AG10803 (cell line): ENCODE results near the gene FCHSD2.

Experiments
- DNase-seq: peaks from one replicate; pipeline ENCODE4 v3.0.0; 2010; ENCODE audit warnings: low read depth
- H3K4me3 ChIP-seq: 2 replicates; pipeline ENCODE4 v1.5.1; 2011; ENCODE audit warnings: mild to moderate bottlenecking, low read length, control low read depth
- TF ChIP-seq, protein P1 (sequence below): conservative IDR thresholded peaks from 2 replicates; pipeline ENCODE4 v1.5.1; 2011; ENCODE audit warnings: mild to moderate bottlenecking, low read length, control low read depth, inconsistent platforms

Gene FCHSD2

DNA sequence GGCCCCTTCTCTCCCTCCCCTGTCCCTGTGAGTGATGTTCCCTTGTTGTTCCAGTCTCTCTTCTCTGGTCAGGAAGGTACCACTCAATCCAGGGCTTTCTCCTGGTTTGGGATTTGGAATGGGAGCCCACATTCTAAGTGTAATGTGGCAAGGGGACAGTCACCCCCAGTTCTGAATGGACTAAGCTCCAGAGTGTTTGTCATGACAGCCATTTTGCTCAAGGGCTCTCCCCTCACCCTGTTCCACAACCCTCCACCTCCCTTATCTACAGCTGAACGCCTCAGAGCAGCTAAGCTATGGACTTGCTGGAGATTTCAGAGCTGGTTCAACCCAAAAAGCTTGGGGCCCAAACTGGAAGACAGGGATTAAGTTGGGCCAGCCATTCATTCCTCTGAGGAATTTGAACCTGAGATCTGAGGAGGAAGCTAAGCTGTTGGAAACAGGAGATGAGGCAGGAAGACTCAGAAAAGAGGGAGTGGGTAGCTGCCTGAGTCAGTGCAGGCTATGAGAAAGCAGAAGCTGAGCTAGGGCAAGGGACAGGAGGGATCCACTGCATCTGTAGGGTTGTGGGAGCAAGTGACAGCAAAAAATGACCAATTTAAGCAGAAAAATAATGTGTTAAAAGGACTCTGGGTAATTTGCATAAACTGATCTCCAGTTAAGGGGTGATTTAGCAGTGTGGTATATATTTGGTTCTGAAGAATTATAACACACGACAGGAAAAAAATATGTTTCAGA, 22.9 kb upstream of the FCHSD2 start:
- H3K4me3 ChIP-seq, result no peak overlapping the region
- TF ChIP-seq, protein P1, sequence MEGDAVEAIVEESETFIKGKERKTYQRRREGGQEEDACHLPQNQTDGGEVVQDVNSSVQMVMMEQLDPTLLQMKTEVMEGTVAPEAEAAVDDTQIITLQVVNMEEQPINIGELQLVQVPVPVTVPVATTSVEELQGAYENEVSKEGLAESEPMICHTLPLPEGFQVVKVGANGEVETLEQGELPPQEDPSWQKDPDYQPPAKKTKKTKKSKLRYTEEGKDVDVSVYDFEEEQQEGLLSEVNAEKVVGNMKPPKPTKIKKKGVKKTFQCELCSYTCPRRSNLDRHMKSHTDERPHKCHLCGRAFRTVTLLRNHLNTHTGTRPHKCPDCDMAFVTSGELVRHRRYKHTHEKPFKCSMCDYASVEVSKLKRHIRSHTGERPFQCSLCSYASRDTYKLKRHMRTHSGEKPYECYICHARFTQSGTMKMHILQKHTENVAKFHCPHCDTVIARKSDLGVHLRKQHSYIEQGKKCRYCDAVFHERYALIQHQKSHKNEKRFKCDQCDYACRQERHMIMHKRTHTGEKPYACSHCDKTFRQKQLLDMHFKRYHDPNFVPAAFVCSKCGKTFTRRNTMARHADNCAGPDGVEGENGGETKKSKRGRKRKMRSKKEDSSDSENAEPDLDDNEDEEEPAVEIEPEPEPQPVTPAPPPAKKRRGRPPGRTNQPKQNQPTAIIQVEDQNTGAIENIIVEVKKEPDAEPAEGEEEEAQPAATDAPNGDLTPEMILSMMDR, result no peak
- DNase-seq, result no peak

DNA sequence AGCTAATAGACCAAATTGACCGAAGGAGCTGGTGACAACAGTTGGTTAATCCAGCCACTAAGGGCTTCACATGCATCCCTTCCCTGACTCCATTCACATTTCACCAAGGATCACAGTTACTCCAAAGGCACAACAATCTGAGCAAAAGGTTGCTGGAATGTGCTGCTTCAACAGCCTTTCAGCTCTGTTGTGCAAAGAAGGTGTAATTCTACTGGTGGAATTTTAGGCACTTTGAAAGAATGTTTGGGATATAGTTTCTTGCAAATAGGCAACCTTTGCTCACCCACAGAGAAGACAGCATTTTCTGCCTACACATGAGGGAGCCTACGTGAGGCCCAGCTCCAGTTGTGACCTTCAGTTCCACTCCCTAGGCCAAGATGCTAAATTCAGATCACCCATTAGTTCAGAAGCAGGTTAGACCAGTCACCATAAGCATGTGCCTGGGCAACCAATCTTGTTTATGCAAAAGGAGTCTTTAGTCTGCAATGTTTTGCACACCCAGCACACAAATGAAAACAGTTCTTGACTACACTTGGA, 21.6 kb upstream of the FCHSD2 start:
- TF ChIP-seq, protein P1, result no peak
- no peak overlapping the region for H3K4me3 ChIP-seq
- DNase-seq, result no peak

DNA sequence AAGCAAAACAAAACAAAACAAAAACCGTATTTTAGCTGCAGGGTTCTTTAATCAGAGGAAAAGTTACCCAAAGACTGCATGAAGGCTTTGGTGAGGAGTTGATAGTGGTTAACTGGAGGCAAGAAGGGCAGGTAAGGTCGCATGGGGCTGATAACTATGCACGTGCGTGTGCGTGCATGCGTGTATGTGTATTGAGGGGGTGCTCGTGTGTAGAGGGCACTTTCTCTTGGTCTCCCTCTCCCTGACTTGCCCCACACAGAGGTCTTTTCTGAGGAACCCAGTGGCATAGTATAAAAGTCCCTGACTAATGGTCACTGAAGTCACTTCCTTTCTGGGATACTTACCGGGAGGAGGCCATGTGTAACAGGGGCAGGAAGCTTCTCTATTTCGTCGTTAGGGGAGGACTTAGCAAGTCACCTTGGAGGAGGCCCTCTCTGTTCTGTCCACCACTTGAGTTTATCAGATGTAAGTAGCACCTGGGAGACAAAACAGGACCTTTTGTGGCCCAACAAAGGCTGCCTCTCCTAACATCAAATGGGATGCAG, 20.1 kb upstream of the FCHSD2 start:
- no peak for DNase-seq
- TF ChIP-seq, protein P1, result no peak
- no peak overlapping the region for H3K4me3 ChIP-seq

DNA sequence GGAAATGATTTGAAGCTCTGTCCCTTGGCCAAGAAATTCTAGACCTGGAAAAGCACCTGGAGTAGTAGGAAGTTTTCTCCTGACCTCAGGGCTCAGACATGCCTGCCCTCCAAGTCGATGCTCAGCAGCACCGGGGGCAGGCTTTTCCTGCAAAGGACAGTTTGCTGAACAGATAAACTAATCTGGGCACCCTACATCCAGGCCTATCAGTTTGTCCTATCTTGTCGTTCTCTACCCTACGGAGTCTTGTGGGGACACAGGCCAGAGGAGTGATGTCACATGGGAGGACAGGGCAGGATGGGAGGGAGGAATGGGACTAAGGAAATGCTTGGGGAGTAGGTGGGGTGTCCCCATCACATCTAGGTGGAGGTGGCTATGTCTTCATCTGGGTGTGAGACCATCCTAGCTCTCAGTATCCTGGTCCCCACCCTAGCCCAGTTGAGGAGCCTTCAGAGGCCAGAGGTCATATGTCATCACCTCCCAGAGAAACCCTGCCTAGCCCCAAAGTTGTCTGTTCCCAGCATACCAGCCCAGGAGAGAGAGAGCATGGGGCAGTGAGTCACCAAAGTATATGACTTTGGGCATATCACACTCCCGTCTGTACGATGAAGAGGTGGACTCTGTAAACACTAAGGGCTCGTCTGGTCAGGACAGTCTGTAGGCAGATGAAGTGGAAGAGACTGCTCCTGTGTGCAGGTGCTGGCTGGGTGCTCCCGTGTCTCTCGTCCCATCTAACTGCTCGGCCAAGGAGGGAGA, 18.1 kb upstream of the FCHSD2 start:
- TF ChIP-seq, protein P1, result no peak
- DNase-seq, result no peak
- no peak overlapping the region for H3K4me3 ChIP-seq

DNA sequence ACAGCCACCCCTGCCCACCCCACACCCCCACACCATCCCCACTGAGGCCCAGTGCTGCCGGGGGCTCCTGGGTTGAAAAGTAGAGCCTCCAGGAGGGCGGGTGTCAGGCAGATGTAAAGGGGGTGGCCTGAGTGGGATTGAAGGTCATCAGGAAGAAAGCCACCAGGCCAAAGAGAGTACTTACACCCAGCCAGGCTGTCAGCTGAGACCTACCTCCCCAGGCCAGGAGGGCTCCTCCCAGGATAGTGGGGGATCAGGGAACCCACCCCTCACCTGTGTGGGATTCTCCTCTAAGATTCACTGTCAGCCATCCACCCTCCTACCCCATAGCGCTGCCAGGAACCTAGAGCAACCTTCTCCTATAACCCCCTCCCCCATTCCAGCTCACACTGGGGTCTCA, 17.2 kb upstream of the FCHSD2 start:
- TF ChIP-seq, protein P1, result no peak
- no peak for DNase-seq

DNA sequence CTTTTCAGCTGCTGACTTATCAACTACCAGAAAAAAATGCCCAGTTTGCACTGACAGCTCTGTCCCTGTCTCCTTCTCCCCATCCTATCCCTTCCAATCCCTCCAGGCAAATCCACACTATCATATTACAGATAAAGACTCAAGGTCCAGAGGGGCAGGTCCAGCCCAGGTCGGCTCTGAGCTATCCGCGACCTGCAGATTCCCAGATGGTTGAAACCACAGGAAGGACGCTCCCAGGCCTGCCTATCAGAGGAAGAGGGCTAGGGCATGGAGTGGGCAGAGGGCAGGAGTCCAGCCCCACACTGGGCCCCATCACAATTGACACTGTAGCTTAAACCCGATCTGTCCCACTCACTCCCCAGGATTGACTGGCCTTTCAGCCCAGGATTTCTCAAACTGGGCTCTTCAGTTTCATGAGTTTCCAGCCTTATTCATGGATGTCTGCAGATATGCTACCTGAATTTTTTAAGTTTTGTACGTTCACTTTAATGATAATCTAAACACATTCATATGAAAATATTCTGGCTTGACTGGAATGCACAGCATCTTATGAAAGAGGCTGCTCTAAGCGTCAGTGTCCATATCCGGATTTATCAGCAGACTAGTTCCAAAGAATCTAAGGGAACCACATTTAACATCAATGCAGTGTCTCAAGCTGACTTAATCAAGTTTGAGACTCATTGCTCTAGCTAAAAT, 16.4 kb upstream of the FCHSD2 start:
- TF ChIP-seq, protein P1, result no peak
- no peak overlapping the region for H3K4me3 ChIP-seq
- DNase-seq, result peak; percentile 59

More for the DNA sequence above, 17.2 kb upstream of the FCHSD2 start:
- H3K4me3 ChIP-seq, result no peak overlapping the region
